H1 (cell line): ENCODE measurements around the gene TRIM27. TPM values are rescaled to one million over a fixed set of nuclear protein-coding genes. Genes with fewer than 3 reads are reported as not detected.

ENCODE experiments used
- CTCF ChIA-PET: fragments of 300-600 bp; sonication (Branson Sonifier 250); formaldehyde crosslinking; loops from one replicate; lab custom pipeline; 2021; ENCODE audit not compliant: partially characterized antibody; lab: Charles Lee
- POLR2A ChIA-PET: fragments of 300-600 bp; sonication (Branson Sonifier 250); formaldehyde crosslinking; loops from one replicate; lab custom pipeline; 2021; ENCODE audit warnings: inconsistent platforms; ENCODE audit not compliant: partially characterized antibody; lab: Charles Lee
- DNase-seq, 2 experiments: peaks; one replicate each; pipeline versions ENCODE4 v3.0.0 to v3.0.0-alpha.2; 2010 to 2022; ENCODE audit warnings: low spot score in 2 of 2, low read depth in 1 of 2, mixed read lengths in 1 of 2
- FAIRE-seq: peaks from 2 replicates; lab custom pipeline; 2011; peaks lifted over from hg19 to GRCh38; lab: Jason Lieb, UNC
- H2AFZ ChIP-seq: 2 replicates; pipeline ENCODE4 v1.8.1; 2012; ENCODE audit warnings: low read length, inconsistent platforms
- H2AK5ac ChIP-seq: 2 replicates; pipeline ENCODE4 v1.6.1; 2013; ENCODE audit warnings: low read depth, low read length
- H2BK120ac ChIP-seq: replicated peaks from 2 replicates; pipeline ENCODE3; 2013; ENCODE audit warnings: low read depth, low read length, inconsistent platforms
- H2BK12ac ChIP-seq: 2 replicates; pipeline ENCODE4 v1.6.1; 2013; ENCODE audit warnings: low read depth, low read length
- H2BK15ac ChIP-seq: 2 replicates; pipeline ENCODE4 v1.6.1; 2013; ENCODE audit warnings: low read length
- H2BK20ac ChIP-seq: 2 replicates; pipeline ENCODE4 v1.6.1; 2013; ENCODE audit warnings: low read length
- H2BK5ac ChIP-seq: 2 replicates; pipeline ENCODE4 v1.6.1; 2013; ENCODE audit warnings: low read depth, low read length
- H3K14ac ChIP-seq: 2 replicates; pipeline ENCODE4 v1.6.1; 2013; ENCODE audit warnings: inconsistent platforms; ENCODE audit not compliant: insufficient read length
- H3K18ac ChIP-seq: 2 replicates; pipeline ENCODE4 v1.6.1; 2013; ENCODE audit warnings: low read length; ENCODE audit errors: extremely low read depth
- H3K23ac ChIP-seq: 2 replicates; pipeline ENCODE4 v1.6.1; 2013; ENCODE audit warnings: inconsistent platforms; ENCODE audit not compliant: insufficient read length
- H3K23me2 ChIP-seq: 2 replicates; pipeline ENCODE4 v1.6.1; 2013; ENCODE audit warnings: low read depth, low read length
- H3K27ac ChIP-seq: 2 replicates; pipeline ENCODE4 v1.6.1; 2011; ENCODE audit warnings: low read depth, low read length, inconsistent platforms
- H3K27me3 ChIP-seq, 4 experiments: replicated peaks in 1 of 4; 1 replicate in 1 of 4; 2 replicates in 3 of 4; pipeline versions ENCODE4 v1.6.1 to v1.8.1; 2011 to 2013; ENCODE audit warnings: low read length in 3 of 4, mild to moderate bottlenecking in 3 of 4, inconsistent platforms in 2 of 4, mixed read lengths in 2 of 4, moderate library complexity in 1 of 4; ENCODE audit not compliant: control insufficient read depth in 3 of 4, insufficient read depth in 3 of 4; ENCODE audit errors: extremely low read depth in 1 of 4
- H3K36me3 ChIP-seq, 4 experiments: 2 replicates each; pipeline versions ENCODE4 v1.6.1 to v1.8.1; 2011 to 2013; ENCODE audit warnings: mild to moderate bottlenecking in 4 of 4, low read length in 3 of 4, moderate library complexity in 2 of 4, control low read depth in 1 of 4, inconsistent platforms in 1 of 4; ENCODE audit not compliant: insufficient read depth in 4 of 4, control insufficient read depth in 2 of 4
- H3K4ac ChIP-seq: replicated peaks from 2 replicates; pipeline ENCODE3; 2013; ENCODE audit warnings: low read length, low read depth, mixed read lengths, inconsistent platforms; ENCODE audit not compliant: insufficient read length
- H3K4me1 ChIP-seq, 4 experiments: replicated peaks in 1 of 4; 1 replicate in 1 of 4; 2 replicates in 3 of 4; pipeline versions ENCODE4 v1.6.1 to v1.8.1; 2011 to 2013; ENCODE audit warnings: low read length in 3 of 4, inconsistent platforms in 2 of 4, mixed read lengths in 1 of 4; ENCODE audit not compliant: insufficient read depth in 4 of 4, control insufficient read depth in 3 of 4
- H3K4me2 ChIP-seq, 2 experiments: 2 replicates each; pipeline versions ENCODE4 v1.6.1 to v1.8.1; 2011 to 2013; ENCODE audit warnings: low read depth in 2 of 2, low read length in 2 of 2, control low read depth in 1 of 2, inconsistent platforms in 1 of 2, mild to moderate bottlenecking in 1 of 2; ENCODE audit not compliant: insufficient read depth in 1 of 2
- H3K4me3 ChIP-seq, 4 experiments: fragments of 200-600, 300-600 bp in 1 of 4; sonication (generic), shearing (Covaris generic), sonication (Bioruptor Twin) in 1 of 4; 2 replicates each; pipeline versions ENCODE4 v1.5.1 to v1.8.1; 2011 to 2016; ENCODE audit warnings: low read length in 4 of 4, low read depth in 3 of 4, control low read depth in 2 of 4, inconsistent platforms in 2 of 4, mild to moderate bottlenecking in 2 of 4, mixed read lengths in 1 of 4, moderate library complexity in 1 of 4; ENCODE audit not compliant: insufficient read depth in 2 of 4; ENCODE audit errors: extremely low read depth in 1 of 4
- H3K56ac ChIP-seq: replicated peaks from 2 replicates; pipeline ENCODE3; 2013; ENCODE audit warnings: low read depth, mild to moderate bottlenecking, mixed read lengths, low read length, inconsistent platforms; ENCODE audit not compliant: insufficient read length
- H3K79me1 ChIP-seq: 2 replicates; pipeline ENCODE4 v1.6.1; 2013; ENCODE audit warnings: low read depth, low read length, control low read depth
- H3K79me2 ChIP-seq, 2 experiments: 2 replicates each; pipeline versions ENCODE4 v1.6.1 to v1.8.1; 2012 to 2013; ENCODE audit warnings: low read length in 2 of 2, mild to moderate bottlenecking in 2 of 2, inconsistent platforms in 1 of 2; ENCODE audit not compliant: insufficient read depth in 2 of 2, control insufficient read depth in 1 of 2
- H3K9ac ChIP-seq, 4 experiments: replicated peaks in 1 of 4; 1 replicate in 1 of 4; 2 replicates in 3 of 4; pipeline versions ENCODE4 v1.6.1 to v1.8.1; 2011 to 2013; ENCODE audit warnings: low read depth in 3 of 4, low read length in 3 of 4, control low read depth in 2 of 4, mild to moderate bottlenecking in 2 of 4, moderate library complexity in 2 of 4, inconsistent platforms in 1 of 4; ENCODE audit errors: extremely low read depth in 1 of 4
- H3K9me3 ChIP-seq, 2 experiments: 2 replicates each; pipeline versions ENCODE4 v1.6.1 to v1.8.1; 2012 to 2013; ENCODE audit warnings: mild to moderate bottlenecking in 2 of 2, moderate library complexity in 2 of 2, control low read depth in 1 of 2, inconsistent platforms in 1 of 2, low read depth in 1 of 2, low read length in 1 of 2, mixed read lengths in 1 of 2; ENCODE audit not compliant: insufficient read depth in 2 of 2
- H4K20me1 ChIP-seq, 2 experiments: replicated peaks in 1 of 2; 2 replicates each; pipeline versions ENCODE3 to v1.8.1; 2011 to 2013; ENCODE audit warnings: inconsistent platforms in 2 of 2, low read length in 2 of 2, mild to moderate bottlenecking in 1 of 2; ENCODE audit not compliant: insufficient read depth in 2 of 2, control insufficient read depth in 1 of 2
- H4K5ac ChIP-seq: 2 replicates; pipeline ENCODE4 v1.6.1; 2013; ENCODE audit warnings: low read length, low read depth, mixed read lengths, inconsistent platforms; ENCODE audit not compliant: insufficient read length
- H4K8ac ChIP-seq: 2 replicates; pipeline ENCODE4 v1.8.0; 2013; ENCODE audit warnings: mild to moderate bottlenecking, moderate library complexity, low read length, inconsistent platforms; ENCODE audit not compliant: insufficient read depth; ENCODE audit errors: extremely low read depth
- H4K91ac ChIP-seq: replicated peaks from 2 replicates; pipeline ENCODE3; 2013; ENCODE audit warnings: low read length, mixed read lengths, inconsistent platforms; ENCODE audit not compliant: insufficient read length
- TBP ChIP-seq: IDR thresholded peaks from 2 replicates; pipeline ENCODE4 v1.6.1; 2011; ENCODE audit warnings: low read depth, low read length, improper control_type of control experiment
- WGBS, 2 experiments: shearing (Covaris generic) in 1 of 2; methylation state at CpG; one replicate each; pipeline versions ENCODE4 v1.1.6 to v1.1.7; 2013 to 2015; ENCODE audit warnings: low lambda C conversion rate in 2 of 2, mixed read lengths in 2 of 2, inconsistent platforms in 1 of 2, low coverage in 1 of 2, missing lambda C conversion rate in 1 of 2; ENCODE audit not compliant: insufficient replicate concordance in 2 of 2, insufficient coverage in 1 of 2, insufficient read length in 1 of 2; ENCODE audit errors: extremely low coverage in 1 of 2, missing lambda C conversion rate in 1 of 2; 5-methylcytosine and 5-hydroxymethylcytosine counted together
- polyA plus RNA-seq, 7 experiments: library from polyadenylated mRNA; depleted of rRNA in 3 of 7; stranded (reverse) in 5 of 7; unstranded in 2 of 7; fragments of >200 nt in 5 of 7; fragments of 200-250 nt in 2 of 7; gene quantifications; 1 replicate in 5 of 7; 2 replicates in 1 of 7; 4 replicates in 1 of 7; pipeline versions ENCODE4 v1.2.1 to v1.2.3, GENCODE V29; 2011 to 2013; ENCODE audit warnings: missing spikeins in 2 of 7, mixed read lengths in 2 of 7
- total RNA-seq: library from RNA; stranded (reverse); fragmentation: NEBNext Ultra II Directional; extraction: Animal tissue kit (Norgen Biotek cat#: 25700); gene quantifications from 2 replicates; pipeline ENCODE4 v1.2.1, GENCODE V29; 2021
- TF ChIP-seq, protein P1 (sequence below): IDR thresholded peaks from 2 replicates; pipeline ENCODE4 v1.6.1; 2011; ENCODE audit warnings: low read depth, mild to moderate bottlenecking, low read length; ENCODE audit not compliant: insufficient read depth

TRIM27 gene
- total and polyA plus RNA-seq, 2 of the 8 experiments (the other 6 are each of a cell fraction or from before 2014, with no cell fraction given): 76.4 to 85.9 TPM

- Histone ChIP-seq H3K9ac (no peak overlapping the region), H3K18ac (no peak overlapping the region), H4K91ac (no peak overlapping the region), H3K36me3 (no peaks in the 10 kb centered on the region), H2AFZ (no peak overlapping the region), H3K79me2 (no peaks in the 10 kb centered on the region), H3K4me2 (no peak overlapping the region), H3K4me3 (no peak overlapping the region), H3K27ac (no peak overlapping the region), H3K4ac (no peak overlapping the region), H2BK15ac (no peak overlapping the region), H2BK5ac (no peak overlapping the region), H2BK120ac (no peak overlapping the region), H2BK20ac (no peak overlapping the region), H3K27me3 (0 out of 7 replicates have a peak, but pooled peaks cover 0 to 4% (median 0%) of the 10 kb centered on the region in 4 experiments), H2BK12ac (no peak overlapping the region; the same call in 1 of the 2 replicates), H3K9me3 (peaks cover 0 to 4% of the 10 kb centered on the region in 2 experiments; a peak in 3 of 4 replicates), H3K23ac (no peak overlapping the region), H4K20me1 (no peaks in the 10 kb centered on the region), H3K79me1 (no peaks in the 10 kb centered on the region), H3K14ac (no peak overlapping the region), H2AK5ac (no peak overlapping the region), H4K8ac (no peak overlapping the region), H4K5ac (no peak overlapping the region), H3K23me2 (peaks cover 6% of the 10 kb centered on the region; the same call in 1 of the 2 replicates), H3K56ac (no peak overlapping the region), H3K4me1 (peaks cover 0 to 4% (median 0%) of the 10 kb centered on the region in 4 experiments; a peak in 2 of 7 replicates)
- no peak for FAIRE-seq
- CTCF ChIA-PET: interaction anchor here (1.7 kb wide), 1 partner anchor 19 kb away, joined by 7 read pairs; no protein-coding TSS in a partner anchor
- no peak for DNase-seq
- TF ChIP-seq, protein P1, sequence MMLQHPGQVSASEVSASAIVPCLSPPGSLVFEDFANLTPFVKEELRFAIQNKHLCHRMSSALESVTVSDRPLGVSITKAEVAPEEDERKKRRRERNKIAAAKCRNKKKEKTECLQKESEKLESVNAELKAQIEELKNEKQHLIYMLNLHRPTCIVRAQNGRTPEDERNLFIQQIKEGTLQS: no peak
- TF ChIP-seq TBP: no peak
- WGBS, 2 experiments: 80% methylated on average over 2 of the region's 2 CpGs; no CpG with 5 or more reads in 1 of the 2 experiments
- POLR2A ChIA-PET: interaction anchor here (4.5 to 6.6 kb wide), 2 partner anchors 12 to 26 kb away, joined by 34 to 42 read pairs; no protein-coding TSS in a partner anchor
Measured at GRCh38 chr6:28868873-28869272, 54.9 kb downstream of the TRIM27 start.
